NCI-H82 (cell line): ENCODE results near the gene OCLN.
"Not testable (repeated sequence)": the region's sequence is repeated elsewhere in the genome, so short reads cannot be mapped to it uniquely, and the experiment has no call there.

Experiments
- DNase-seq: peaks from one replicate; lab custom pipeline; 2025; lab: John Stamatoyannopoulos, UW

The OCLN gene

GRCh38 chr5:69528035-69528434, 35.4 kb downstream of the OCLN start:
- no peak for DNase-seq

- no peak for DNase-seq
Measured at GRCh38 chr5:69528609-69529008, 36.0 kb downstream of the OCLN start.

DNA sequence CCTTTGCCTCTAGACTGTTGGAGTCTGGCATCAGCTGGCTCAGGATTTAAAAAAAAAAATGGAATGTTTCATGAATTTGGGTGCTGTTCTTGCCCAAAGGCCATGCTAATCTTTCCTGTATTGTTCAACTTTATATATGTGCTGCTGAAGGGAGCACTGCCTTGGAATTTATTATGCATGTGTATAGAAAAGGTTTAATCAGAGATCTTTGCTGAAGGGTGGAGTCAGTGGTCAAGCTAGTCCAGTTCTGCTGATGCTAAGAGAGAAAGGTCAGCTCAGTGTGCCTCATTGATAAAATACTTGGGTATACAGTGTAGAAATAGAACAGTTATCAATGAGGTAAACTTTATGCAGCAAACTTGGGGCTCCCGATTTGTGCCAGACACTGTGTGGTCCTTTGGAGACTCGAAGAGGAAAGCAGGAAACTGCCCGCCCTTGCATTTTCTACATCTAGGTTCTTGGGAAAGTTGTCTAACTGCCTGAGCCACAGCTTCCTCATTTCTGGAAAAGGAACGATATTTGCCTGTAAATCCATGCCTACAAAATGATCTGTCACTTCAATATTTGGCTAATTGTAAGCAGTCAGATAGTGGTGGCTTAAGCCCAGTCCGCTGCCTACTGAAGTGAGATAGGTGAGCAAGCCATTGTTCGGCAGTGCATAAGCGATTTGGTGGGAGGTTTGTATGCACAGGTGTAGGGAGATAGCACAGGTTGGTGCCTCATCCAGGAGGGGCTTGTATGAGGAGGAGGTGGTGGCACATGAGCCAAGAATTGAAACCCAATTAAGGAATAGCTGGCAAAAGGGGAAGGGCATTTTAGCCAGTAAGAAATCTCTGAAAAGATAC, 38.2 kb downstream of the OCLN start:
- DNase-seq: no peak

GRCh38 chr5:69531406-69531801, 38.8 kb downstream of the OCLN start:
- DNase-seq: no peak

GRCh38 chr5:69537911-69538310, 45.3 kb downstream of the OCLN start:
- DNase-seq: not testable (repeated sequence)

DNA sequence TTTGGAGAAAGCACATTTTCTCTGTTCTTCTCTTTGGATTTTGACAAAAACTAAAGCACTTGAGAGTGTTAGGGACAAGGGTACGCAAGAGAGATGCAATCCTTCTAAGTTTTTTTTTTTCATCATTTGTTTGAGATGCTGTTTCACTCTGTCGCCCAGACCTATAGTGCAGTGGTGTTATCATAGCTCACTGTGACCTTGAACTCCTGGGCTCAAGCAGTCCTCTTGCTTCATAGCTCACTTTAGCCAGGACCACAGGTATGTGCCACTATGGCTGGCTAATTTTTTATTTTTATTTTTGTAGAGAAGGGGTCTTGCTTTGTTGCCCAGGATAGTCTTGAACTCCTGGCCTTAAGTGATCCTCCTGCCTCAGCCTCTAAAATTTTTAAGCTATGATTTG, 46.1 kb downstream of the OCLN start:
- DNase-seq: not testable (repeated sequence)

DNA sequence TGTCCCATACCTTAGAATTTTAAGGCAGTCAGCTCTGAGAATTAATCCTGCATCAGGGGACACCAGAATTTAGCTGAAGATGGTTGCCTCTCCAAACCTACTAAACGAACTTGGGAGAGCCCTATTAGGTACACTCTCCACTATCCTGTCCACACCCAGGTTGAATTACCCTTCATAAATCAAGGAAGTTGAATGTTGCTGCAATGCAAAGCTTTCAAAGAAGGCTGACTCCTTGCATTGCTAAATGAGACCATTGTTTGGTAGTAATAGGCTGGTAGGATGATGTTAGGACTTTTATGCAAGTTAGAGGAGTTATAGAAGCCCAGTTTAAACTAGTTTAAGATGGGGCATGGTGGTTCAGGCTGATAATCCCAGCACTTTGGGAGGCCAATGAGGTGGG, 48.8 kb downstream of the OCLN start:
- not testable (repeated sequence) for DNase-seq

GRCh38 chr5:69542838-69543618, 50.4 kb downstream of the OCLN start:
- DNase-seq: not testable (repeated sequence)

DNA sequence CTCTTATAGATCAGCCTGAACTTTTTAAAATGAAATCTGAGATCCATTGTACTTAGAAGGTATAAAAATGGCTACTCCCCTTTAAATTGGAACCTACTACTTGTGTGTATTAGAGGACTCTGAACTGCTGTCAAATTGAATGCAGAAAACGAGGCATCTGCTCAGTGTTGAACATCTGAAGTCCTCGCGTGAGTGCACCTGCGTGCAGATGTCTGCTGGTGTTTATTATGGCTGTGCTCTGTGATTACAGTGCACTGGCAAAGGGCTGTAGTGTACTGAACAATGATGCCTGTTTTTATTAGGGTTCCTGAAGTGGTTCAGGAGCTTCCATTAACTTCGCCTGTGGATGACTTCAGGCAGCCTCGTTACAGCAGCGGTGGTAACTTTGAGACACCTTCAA, 52.0 kb downstream of the OCLN start:
- DNase-seq: not testable (repeated sequence)

GRCh38 chr5:69559908-69560330, 67.3 kb downstream of the OCLN start, which contains the start of gene GTF2H2C:
Gene GTF2H2C, plus strand, starts transcription at chr5:69560191. Its CDS starts 4,942 bp downstream, at chr5:69565133.
- DNase-seq: not testable (repeated sequence)

GRCh38 chr5:69560587-69561431, 68.2 kb downstream of the OCLN start:
- DNase-seq: not testable (repeated sequence)

DNA sequence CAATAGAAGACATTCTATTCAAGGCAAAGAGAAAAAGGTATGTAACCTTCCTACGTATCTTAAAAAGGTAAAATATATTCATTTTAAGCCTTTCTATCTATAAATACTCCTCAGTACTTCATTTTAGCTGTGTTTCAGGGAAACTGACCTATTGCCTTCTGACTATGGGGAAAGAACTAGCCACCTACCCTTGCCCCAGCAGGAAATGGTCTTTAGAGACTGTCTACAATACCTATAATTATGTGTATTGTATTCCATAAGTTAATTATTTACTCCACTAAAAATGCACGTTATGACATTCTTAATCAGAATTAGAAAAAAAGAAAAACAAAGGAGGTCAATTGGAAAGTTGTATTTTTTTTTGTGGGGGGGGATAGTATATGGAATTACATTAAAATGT, 73.6 kb downstream of the OCLN start:
- DNase-seq: not testable (repeated sequence)

DNA sequence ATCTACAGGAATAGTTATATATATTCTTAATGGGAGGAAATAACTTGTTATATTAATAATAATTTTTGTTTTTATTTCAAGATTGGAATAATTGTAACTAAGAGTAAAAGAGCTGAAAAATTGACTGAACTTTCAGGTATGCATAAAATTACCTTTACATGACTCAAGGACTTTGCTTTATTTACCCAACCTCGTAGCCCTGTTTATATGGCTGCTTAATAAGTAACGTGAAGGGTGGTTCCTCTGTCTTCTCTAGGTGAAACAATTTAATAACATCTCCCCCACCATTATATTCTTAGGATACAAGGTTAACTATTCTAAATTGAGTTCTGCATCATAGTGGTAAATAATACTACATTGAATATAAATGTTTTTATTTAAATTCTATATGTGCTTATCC, 75.5 kb downstream of the OCLN start:
- DNase-seq: not testable (repeated sequence)

DNA sequence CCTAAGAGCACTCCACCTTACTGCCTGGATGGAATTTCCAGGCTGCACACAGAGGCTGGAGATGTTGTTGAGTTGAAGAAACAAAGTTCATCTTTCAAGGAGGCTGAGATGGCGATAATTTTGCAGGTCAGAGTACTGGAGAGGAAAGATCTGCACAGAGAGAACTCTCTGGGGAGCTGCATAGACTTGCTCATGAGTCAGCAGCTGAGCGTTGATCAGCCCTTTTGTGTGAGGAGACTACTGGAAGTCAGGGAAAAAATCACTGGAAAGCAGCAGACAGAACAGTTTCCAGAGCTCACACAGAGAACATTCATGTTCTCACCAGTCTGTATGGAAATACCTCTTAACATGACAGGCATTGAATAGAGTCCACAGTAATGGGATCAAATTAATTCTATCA, 90.8 kb downstream of the OCLN start:
- DNase-seq: not testable (repeated sequence)

DNA sequence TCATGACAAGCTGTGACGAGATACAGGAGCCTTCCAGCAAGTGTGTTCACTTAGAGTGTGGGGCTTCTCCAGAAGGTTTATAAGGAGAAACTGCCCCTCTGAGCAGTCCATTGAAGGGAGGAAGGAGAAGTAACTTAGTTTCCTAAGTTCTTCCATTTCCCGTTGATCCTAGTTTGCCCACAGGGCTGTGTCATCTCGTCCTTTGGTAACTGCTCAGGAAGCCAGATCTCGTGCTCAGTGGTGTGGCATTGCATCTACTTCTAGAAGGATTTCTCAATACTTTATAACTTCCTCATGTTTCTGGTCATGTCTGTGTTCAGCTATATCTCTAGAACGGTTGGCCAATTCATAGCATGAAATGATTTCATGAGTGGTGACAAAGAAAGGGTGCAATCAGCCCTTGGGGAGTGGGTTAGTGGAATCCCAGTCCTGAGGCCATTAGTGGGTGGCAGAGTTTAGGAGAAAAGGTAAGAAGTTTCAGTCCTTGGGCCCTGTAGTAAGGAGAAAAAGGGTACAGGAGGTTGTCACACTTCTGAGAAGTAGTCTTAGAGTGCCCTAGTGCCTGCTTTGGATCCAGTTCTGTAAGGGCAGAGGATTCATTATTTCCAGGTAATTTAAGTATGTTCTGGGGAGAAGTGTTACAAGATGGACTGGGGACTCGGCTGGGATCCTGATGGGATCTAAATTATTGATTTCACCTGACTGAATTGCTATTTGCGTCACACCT, 103.7 kb downstream of the OCLN start:
- not testable (repeated sequence) for DNase-seq

- not testable (repeated sequence) for DNase-seq
Measured at GRCh38 chr5:69601947-69602346, 109.4 kb downstream of the OCLN start.

DNA sequence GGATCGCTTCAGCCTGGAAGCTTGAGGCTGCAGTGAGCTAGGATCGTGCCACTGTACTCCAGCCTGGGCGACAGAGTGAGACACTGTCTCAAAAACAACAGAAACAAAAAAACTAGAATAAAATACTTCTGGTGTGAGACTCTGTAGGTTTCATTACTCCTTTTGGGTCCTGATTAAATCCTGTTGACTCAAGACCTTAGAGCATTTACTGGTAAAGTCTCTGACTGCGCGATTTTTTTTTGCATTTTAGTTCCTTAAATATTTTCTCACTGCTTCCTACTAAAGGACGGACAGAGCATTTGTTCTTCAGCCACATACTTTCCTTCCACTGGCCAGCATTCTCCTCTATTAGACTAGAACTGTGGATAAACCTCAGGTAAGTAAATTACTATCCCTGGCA, 114.2 kb downstream of the OCLN start:
- not testable (repeated sequence) for DNase-seq
